SJSA1 (cell line): Measurements from ENCODE around the gene CGNL1. TPM values are rescaled to one million over a fixed set of nuclear protein-coding genes. Genes with fewer than 3 reads are reported as not detected.
A peak's percentile ranks its signal among the peaks of the same experiment; 100 is the strongest.

ENCODE experiments used
- DNase-seq, 2 experiments: peaks; one replicate each; pipeline ENCODE4 v3.0.0-alpha.2; 2015 to 2020; ENCODE audit warnings: low spot score in 2 of 2, low read depth in 1 of 2
- H3K27ac ChIP-seq: fragments of 250-450 bp; sonication (Bioruptor Pico); 2 replicates; pipeline ENCODE4 v1.5.1; 2020; ENCODE audit warnings: mild to moderate bottlenecking, moderate library complexity
- H3K27me3 ChIP-seq: fragments of 250-450 bp; sonication (Bioruptor Pico); replicated peaks from 2 replicates; pipeline ENCODE4 v1.5.1; 2020; ENCODE audit warnings: mild to moderate bottlenecking, moderate library complexity
- H3K36me3 ChIP-seq: fragments of 250-450 bp; sonication (Bioruptor Pico); 2 replicates; pipeline ENCODE4 v1.5.1; 2020; ENCODE audit warnings: mild to moderate bottlenecking
- H3K4me1 ChIP-seq: fragments of 250-450 bp; sonication (Bioruptor Pico); replicated peaks from 2 replicates; pipeline ENCODE4 v1.6.1; 2021; ENCODE audit warnings: mild to moderate bottlenecking
- H3K4me3 ChIP-seq: fragments of 250-450 bp; sonication (Bioruptor Pico); 2 replicates; pipeline ENCODE4 v1.5.1; 2020; ENCODE audit warnings: mild to moderate bottlenecking
- H3K9me3 ChIP-seq: fragments of 250-450 bp; sonication (Bioruptor Pico); replicated peaks from 2 replicates; pipeline ENCODE4 v1.5.1; 2020; ENCODE audit warnings: mild to moderate bottlenecking
- total RNA-seq: library from RNA; depleted of rRNA; stranded (reverse); fragments of >200 nt; shearing (Covaris generic); gene quantifications from 2 replicates; pipeline ENCODE4 v1.2.3, GENCODE V29; 2014; rRNA removed

Gene CGNL1
- 3.2 and 3.8 TPM in 2 replicates for total RNA-seq

GRCh38 chr15:57375827-57376695, at the start of gene CGNL1:
TSS of gene CGNL1 (plus strand) at chr15:57376505. CDS start at chr15:57438000, 61,495 bp downstream.
- Histone ChIP-seq H3K9me3 (0 out of 2 replicates have a peak, but pooled peaks cover 2% of the 10 kb centered on the region), H3K4me3 (peak within 1 kb of the TSS; percentile 75), H3K36me3 (peaks cover 4% of the 10 kb centered on the region; the same call in 1 of the 2 replicates), H3K27me3 (peaks cover 4% of the 10 kb centered on the region; the same call in 1 of the 2 replicates), H3K4me1 (peaks cover 17% of the 10 kb centered on the region), H3K27ac (no peak within 1 kb of the TSS; the same call in 1 of the 2 replicates)
- peak in 1 of 2 experiments; percentile 35 for DNase-seq

GRCh38 chr15:57327985-57328471, 48.3 kb upstream of the CGNL1 start:
- H3K36me3 ChIP-seq, result no peaks in the 10 kb centered on the region
- H3K27me3 ChIP-seq, result no peaks in the 10 kb centered on the region
- H3K4me3 ChIP-seq, result no peak overlapping the region
- DNase-seq, result peak; percentile 85 to 90
- H3K27ac ChIP-seq, result peak overlapping the region; percentile 94
- H3K9me3 ChIP-seq, result no peaks in the 10 kb centered on the region
- H3K4me1 ChIP-seq, result peaks cover 68% of the 10 kb centered on the region

DNA sequence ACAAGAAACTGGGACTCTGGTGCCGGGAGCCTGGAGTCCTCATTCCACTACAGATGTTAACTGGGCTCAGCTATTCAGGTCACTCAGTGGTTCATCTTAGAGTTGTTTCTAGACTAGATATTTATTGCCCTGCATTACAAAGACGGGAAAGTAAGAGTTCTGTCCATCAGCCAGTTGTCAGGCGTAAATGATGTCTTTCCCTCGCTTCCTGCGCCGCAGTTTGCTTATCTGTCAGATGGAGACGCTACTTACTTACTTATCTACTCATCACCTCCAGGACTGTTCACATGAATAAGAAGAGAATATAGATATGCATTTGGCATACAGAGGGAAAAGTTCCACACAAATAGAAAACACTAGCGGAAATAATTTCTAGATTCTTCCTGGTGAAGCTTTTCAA, 47.8 kb upstream of the CGNL1 start:
- no peaks in the 10 kb centered on the region for H3K27me3 ChIP-seq
- H3K36me3 ChIP-seq, result no peaks in the 10 kb centered on the region
- peaks cover 68% of the 10 kb centered on the region for H3K4me1 ChIP-seq
- no peak for DNase-seq
- no peaks in the 10 kb centered on the region for H3K9me3 ChIP-seq
- H3K4me3 ChIP-seq, result no peak overlapping the region
- H3K27ac ChIP-seq, result peak overlapping the region; percentile 94

DNA sequence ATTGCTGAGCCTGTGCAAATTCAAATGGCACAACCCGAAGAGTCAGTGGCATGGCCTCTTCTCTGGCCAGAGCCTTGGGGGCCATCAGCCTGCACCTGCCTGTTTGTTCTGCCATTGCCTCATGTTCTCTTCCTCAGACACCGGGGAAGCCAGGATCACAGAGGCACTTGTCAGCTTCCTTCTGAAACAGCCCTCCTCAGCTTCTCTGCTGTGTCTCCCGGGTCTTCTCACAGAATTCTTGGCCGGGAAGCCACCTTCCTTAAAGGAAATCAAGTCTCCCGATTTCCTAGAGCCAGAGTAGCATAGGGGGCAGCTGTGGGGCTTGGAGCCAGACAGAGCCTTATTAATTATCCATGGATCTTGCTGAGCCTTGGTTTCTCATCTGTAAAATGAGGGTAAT, 47.4 kb upstream of the CGNL1 start:
- H3K27ac ChIP-seq, result peak overlapping the region; percentile 94
- DNase-seq, result no peak

GRCh38 chr15:57329582-57330367, 46.5 kb upstream of the CGNL1 start:
- no peaks in the 10 kb centered on the region for H3K36me3 ChIP-seq
- DNase-seq, result no peak
- no peaks in the 10 kb centered on the region for H3K27me3 ChIP-seq
- peak overlapping the region; percentile 82 for H3K27ac ChIP-seq
- no peaks in the 10 kb centered on the region for H3K9me3 ChIP-seq
- peaks cover 72% of the 10 kb centered on the region for H3K4me1 ChIP-seq
- H3K4me3 ChIP-seq, result no peak overlapping the region

More for the DNA sequence above, 47.4 kb upstream of the CGNL1 start:
- H3K27me3 ChIP-seq, result no peaks in the 10 kb centered on the region
- no peaks in the 10 kb centered on the region for H3K9me3 ChIP-seq
- H3K4me3 ChIP-seq, result no peak overlapping the region
- H3K4me1 ChIP-seq, result peaks cover 68% of the 10 kb centered on the region
- no peaks in the 10 kb centered on the region for H3K36me3 ChIP-seq

GRCh38 chr15:57330619-57331340, 45.5 kb upstream of the CGNL1 start:
- Histone ChIP-seq H3K27me3 (no peaks in the 10 kb centered on the region), H3K27ac (peak overlapping the region; percentile 82), H3K4me3 (no peak overlapping the region), H3K4me1 (peaks cover 74% of the 10 kb centered on the region), H3K36me3 (no peaks in the 10 kb centered on the region), H3K9me3 (no peaks in the 10 kb centered on the region)
- DNase-seq, result peak in 1 of 2 experiments; percentile 61

DNA sequence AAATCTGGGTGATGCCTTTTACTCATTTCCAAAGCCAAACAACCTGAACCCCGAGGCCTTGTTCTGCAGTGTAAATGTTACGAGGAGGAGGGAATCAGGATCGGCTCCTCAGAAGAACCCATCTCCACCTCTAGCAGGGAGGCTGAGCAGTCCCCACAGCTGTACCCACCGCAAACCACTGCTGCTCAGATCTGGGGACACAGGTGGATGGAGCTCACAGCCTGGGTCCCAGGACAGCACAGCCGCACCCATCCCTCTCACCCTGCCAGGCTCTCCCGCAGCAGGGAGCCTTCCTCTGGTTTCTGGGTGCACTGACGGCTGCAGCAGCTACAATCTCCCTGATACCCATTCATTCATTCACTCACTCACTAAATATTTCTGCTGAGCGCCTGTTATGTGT, 44.0 kb upstream of the CGNL1 start:
- H3K9me3 ChIP-seq, result no peaks in the 10 kb centered on the region
- H3K4me1 ChIP-seq, result peaks cover 69% of the 10 kb centered on the region
- H3K4me3 ChIP-seq, result no peak overlapping the region
- no peaks in the 10 kb centered on the region for H3K27me3 ChIP-seq
- H3K36me3 ChIP-seq, result no peaks in the 10 kb centered on the region
- no peak overlapping the region for H3K27ac ChIP-seq
- no peak for DNase-seq

- H3K4me3 ChIP-seq, result no peak overlapping the region
- peak overlapping the region; percentile 76 for H3K27ac ChIP-seq
- peak in 1 of 2 experiments; percentile 61 for DNase-seq
- no peaks in the 10 kb centered on the region for H3K9me3 ChIP-seq
- no peaks in the 10 kb centered on the region for H3K27me3 ChIP-seq
- H3K36me3 ChIP-seq, result no peaks in the 10 kb centered on the region
- peaks cover 65% of the 10 kb centered on the region for H3K4me1 ChIP-seq
These were observed 42.8 kb upstream of the CGNL1 start for GRCh38 chr15:57333487-57333886.

DNA sequence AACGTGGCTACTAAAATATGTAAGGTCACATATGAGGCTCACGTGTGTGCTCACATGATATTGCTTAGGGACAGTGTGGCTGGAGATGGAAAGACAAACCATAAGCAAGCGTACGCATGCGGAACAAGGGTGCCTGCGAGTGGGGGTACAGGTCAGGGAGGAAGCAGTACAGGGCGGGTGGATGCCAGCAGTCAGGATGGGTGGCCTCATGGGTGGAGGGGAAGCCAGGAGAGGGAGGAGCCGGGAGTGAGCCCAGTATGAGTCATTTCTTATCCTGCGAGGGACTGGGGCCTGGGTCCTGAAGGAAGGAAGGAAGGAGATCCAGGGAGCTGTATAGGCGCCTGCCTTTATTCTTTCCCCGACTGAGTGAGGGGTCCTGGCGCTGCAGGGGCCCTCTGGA, 42.0 kb upstream of the CGNL1 start:
- peak overlapping the region; percentile 76 for H3K27ac ChIP-seq
- H3K36me3 ChIP-seq, result no peaks in the 10 kb centered on the region
- DNase-seq, result peak; percentile 81 to 90

DNA sequence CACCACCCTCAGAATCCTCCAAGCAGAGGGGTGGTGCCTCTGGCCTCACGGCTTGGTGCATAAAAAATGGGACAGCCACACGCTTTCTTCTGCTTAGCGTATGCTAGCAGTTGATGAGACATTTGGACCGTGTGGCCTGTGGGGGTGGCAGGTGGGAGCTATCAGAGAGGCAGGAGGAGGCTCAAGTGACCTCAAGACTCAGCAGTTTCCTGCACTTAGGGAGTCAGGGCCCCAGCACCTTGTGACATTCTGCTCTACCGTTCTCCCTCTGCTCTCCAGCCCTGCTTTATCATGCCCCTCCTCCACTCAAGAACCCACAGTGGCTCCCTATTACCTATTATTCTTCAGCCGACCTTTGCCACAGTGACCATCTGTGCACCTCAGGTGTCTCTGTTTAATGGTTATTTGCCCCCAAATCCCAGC, 41.0 kb upstream of the CGNL1 start:
- peaks cover 47% of the 10 kb centered on the region for H3K4me1 ChIP-seq
- no peak overlapping the region for H3K4me3 ChIP-seq
- no peaks in the 10 kb centered on the region for H3K9me3 ChIP-seq
- H3K36me3 ChIP-seq, result no peaks in the 10 kb centered on the region
- DNase-seq, result no peak
- no peak overlapping the region for H3K27ac ChIP-seq
- H3K27me3 ChIP-seq, result no peaks in the 10 kb centered on the region

More for the DNA sequence above, 42.0 kb upstream of the CGNL1 start:
- H3K9me3 ChIP-seq, result no peaks in the 10 kb centered on the region
- H3K4me1 ChIP-seq, result peaks cover 57% of the 10 kb centered on the region
- no peak overlapping the region for H3K4me3 ChIP-seq
- no peaks in the 10 kb centered on the region for H3K27me3 ChIP-seq

DNA sequence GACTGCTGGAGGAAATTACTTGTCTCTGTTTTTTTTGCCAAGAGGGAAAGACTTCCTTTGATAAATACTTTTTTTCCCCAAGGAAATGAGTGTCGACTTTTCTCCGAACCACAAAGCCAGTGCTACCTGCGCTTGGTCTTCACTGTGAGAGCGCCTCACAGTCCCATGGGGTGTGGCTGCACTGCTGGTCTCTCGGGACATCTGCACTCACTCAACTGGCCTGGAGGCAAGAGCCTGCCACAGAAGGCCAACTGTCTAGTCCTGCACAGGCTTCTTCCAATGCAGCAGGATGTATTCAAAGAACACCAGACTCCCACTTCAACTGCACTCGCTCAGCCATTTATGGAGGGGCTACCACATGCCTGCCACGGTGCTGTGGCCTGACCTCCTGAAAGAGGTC, 40.6 kb upstream of the CGNL1 start:
- Histone ChIP-seq H3K4me1 (peaks cover 43% of the 10 kb centered on the region), H3K36me3 (no peaks in the 10 kb centered on the region), H3K27ac (no peak overlapping the region), H3K4me3 (no peak overlapping the region), H3K27me3 (no peaks in the 10 kb centered on the region), H3K9me3 (no peaks in the 10 kb centered on the region)
- DNase-seq, result no peak

DNA sequence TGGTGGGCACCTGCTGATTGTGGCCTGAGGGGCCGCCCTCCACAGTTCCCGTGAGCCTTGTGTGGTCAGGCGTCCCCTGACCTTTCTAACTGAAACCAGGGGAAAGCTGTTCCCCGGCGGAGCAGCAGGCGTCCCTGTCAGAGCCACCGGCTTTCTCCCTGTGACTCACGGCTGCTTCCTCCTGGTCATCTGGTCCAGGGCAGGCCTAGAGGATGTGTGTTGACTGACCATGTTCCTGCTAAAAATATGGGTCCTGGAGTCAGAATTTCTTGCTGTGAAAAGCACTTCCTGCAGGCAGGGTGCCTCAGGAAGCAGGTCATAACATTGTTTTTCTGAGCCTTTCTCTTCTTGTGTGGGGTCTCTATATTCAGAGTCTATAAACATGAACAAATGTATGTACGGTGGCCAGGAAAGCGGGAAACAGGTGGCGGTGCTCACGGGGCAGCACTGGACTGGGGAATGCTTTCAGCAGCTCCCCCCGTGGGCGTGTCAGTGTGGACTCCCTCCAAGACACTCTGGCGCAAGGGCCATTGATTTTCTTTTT, 38.4 kb upstream of the CGNL1 start:
- Histone ChIP-seq H3K9me3 (no peaks in the 10 kb centered on the region), H3K27me3 (no peaks in the 10 kb centered on the region), H3K27ac (peak overlapping the region; percentile 23; the same call in 1 of the 2 replicates), H3K4me1 (peaks cover 36% of the 10 kb centered on the region), H3K36me3 (no peaks in the 10 kb centered on the region), H3K4me3 (no peak overlapping the region)
- DNase-seq, result peak in 1 of 2 experiments; percentile 66

DNA sequence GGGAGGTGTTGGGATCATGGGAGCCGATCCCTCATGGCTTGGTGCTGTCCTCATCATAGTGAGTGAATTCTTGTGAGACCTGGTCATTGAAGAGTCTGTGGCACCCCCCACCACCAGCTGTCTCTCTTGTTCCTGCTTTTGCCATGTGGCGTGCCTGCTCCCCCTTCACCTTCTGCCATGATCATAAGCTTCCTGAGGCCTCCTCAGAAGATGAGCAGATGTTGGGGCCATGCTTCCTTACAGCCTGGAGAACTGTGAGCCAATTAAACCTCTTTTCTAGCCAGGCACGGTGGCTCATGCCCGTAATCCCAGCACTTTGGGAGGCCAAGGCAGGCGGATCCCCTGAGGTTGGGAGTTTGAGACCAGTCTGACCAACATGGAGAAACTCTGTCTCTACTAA, 37.0 kb upstream of the CGNL1 start:
- H3K27me3 ChIP-seq, result no peaks in the 10 kb centered on the region

More for the DNA sequence above, 37.0 kb upstream of the CGNL1 start:
- DNase-seq, result no peak
- H3K4me3 ChIP-seq, result no peak overlapping the region
- H3K9me3 ChIP-seq, result no peaks in the 10 kb centered on the region
- H3K27ac ChIP-seq, result no peak overlapping the region
- H3K4me1 ChIP-seq, result peaks cover 22% of the 10 kb centered on the region
- H3K36me3 ChIP-seq, result no peaks in the 10 kb centered on the region
